GM19463 (cell line): ENCODE measurements around the gene SLC18A2.
"Not testable (repeated sequence)": the region's sequence is repeated elsewhere in the genome, so short reads cannot be mapped to it uniquely, and the experiment has no call there.

Source experiments
- ATAC-seq: cut with Tn5 transposase; IDR thresholded peaks from one replicate; pipeline ENCODE4 v1.9.1; 2021; ENCODE audit warnings: mild to moderate bottlenecking, moderate library complexity; ENCODE audit not compliant: unreplicated experiment

Gene SLC18A2

DNA sequence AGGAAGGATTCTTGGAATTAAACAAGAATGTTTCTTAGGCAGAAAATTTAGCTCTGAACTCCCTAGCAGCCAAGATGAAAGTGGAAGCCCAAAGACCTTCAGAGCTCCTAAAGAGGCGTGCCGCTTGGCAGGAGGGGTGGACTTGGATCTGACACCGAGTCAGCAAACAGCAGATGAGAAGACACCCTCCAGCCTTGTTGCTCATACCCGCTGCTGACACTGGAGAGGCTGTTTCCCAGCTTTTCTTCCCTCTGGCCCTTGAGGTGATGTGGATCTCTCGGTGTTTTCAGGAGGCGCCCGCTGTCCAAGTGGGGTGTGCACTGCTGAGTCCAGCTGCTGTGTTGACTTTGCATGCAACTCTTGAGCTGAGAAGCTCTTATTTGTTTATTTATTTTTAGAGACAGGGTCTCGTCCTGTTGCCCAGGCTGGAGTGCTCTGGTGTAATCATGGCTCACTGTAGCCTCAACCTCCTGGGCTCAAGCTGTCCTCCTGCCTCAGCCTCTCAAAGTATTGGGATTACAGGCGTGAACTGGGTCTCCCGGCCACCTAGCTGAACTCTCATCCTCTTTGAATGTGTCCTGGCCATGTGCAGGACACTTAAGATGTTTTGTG, 21.5 kb downstream of the SLC18A2 start:
- ATAC-seq, result no peak

GRCh38 chr10:117262903-117263293, 22.0 kb downstream of the SLC18A2 start:
- no peak for ATAC-seq

DNA sequence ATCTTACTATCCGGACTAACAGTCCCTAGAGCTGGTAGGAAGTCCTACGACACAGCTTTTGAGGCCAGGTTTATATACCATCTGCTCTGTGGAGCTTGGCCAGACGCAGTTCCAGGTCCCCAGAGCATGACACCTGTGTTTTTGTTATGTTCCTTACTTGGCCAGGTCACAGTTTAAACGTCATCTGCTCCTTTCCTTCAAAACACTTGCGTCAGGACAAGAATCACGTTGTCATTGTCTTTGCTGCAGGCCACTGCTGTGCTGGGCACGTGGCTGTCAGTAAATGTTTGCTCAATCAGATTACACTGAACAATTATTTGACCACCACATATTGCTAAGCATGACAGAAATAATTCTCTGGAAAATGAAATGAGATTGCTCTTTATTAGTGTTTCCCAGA, 23.9 kb downstream of the SLC18A2 start:
- no peak for ATAC-seq

- no peak for ATAC-seq
These were observed 25.5 kb downstream of the SLC18A2 start for GRCh38 chr10:117266400-117266799.

DNA sequence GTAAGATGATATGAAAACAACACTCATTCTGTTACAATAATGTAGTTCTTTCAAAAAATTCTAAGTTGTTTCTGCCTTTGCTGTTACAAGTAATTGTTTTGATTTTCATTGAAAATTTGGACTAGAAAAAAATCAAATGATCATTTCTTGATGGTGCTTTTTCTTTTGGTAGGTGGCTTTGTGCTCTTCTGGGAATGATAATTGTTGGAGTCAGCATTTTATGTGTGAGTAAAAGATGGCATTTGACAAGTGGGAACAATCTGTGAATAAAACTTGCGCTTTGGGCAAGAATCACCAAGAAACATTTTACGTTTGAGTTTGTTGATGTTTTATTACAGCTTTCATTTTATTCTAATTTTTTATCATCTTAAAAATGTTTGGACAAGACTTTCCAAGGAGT, 25.9 kb downstream of the SLC18A2 start:
- ATAC-seq, result no peak

DNA sequence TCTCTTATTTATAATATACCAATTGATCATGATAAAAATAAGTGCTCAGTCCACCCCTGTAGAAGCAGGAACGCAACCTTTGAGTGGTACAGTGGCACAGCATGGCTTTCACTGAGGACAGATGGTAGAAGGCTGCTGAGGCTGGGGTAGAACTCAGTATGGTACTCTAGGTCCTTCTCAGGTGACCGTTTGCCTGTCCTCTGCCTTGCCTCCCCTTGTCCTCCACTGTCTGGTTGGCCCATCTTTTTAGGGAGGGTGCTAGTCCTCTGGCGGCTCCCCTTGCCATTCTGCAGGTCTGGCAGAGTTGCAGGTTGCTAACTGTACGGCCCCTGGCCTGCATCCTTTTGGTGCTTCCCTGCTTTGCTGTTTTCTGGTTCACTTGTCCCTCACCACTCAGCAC, 27.3 kb downstream of the SLC18A2 start:
- ATAC-seq, result no peak

- no peak for ATAC-seq
These were observed 28.0 kb downstream of the SLC18A2 start for GRCh38 chr10:117268907-117269306.

DNA sequence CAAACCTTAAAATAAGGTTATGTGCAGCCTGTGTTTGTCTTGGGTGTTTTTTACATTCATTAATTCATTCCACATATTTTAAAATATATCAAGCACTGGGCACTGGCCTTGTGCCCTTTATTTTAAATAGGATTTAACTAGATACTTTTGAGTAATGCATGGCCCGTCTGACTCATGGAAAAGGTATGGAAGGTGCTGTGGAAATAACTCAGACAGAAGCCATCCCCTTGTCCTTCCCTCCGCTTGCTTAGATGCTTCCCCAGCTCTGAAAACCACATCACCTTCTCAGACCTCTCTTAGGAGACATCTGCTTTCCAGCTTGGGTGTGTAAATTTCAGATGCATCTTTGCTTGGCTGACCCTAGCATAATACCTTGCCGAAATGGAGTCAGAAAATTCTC, 30.5 kb downstream of the SLC18A2 start:
- ATAC-seq, result no peak

- ATAC-seq, result no peak
These were observed 31.5 kb downstream of the SLC18A2 start for GRCh38 chr10:117272195-117273076.

GRCh38 chr10:117273980-117274379, 33.1 kb downstream of the SLC18A2 start:
- no peak for ATAC-seq

GRCh38 chr10:117274509-117274908, 33.6 kb downstream of the SLC18A2 start:
- ATAC-seq, result no peak

GRCh38 chr10:117275121-117275520, 34.2 kb downstream of the SLC18A2 start:
- ATAC-seq, result no peak

- ATAC-seq, result no peak
These were observed 36.8 kb downstream of the SLC18A2 start for GRCh38 chr10:117277675-117278074.

GRCh38 chr10:117284716-117285494, 44.0 kb downstream of the SLC18A2 start:
- no peak for ATAC-seq

GRCh38 chr10:117290872-117291271, 50.0 kb downstream of the SLC18A2 start:
- not testable (repeated sequence) for ATAC-seq

DNA sequence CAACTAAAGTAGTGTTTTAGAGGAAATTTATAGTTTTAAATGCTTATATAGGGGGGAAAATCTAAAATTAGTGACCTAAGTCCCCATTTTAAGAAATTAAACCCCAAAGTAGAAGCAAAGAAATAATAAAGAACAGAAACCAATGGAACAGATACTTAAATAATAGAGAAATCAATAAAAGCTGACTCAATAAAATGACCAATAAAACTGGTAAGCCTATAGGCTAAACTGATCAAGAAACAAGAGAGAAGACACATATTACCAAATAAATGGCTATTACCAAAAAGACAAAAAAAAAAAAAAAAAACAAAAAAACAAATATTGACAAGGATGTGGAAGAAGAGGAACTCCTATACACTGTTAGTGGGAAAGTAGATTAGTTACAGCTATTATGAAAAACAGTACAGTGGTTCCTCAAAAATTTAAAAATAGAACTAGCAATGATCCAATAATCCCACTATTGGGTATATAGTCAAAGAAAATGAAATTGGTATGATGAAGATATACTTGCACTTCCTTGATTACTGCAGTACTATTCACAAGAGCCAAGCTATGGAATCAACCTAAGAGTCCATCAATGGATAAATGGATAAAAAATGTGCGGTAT, 53.2 kb downstream of the SLC18A2 start:
- no peak for ATAC-seq

DNA sequence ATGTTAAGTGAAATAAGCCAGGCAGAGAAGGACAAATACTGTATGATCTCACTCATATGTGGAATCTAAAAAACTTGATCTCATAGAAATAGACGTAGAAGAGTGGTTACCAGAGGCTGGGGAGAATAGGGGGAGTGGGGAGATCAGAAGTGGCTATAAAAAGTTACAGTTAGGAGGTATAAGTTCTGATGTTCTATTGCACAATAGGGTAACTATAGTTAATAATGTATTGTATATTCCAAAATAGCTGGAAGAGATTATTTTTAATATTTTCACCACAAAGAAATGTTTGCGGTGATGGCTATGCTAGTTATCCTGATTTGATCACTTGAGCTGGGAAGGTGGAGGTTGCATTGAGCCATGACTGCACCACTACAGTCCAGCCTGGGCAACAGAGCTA, 53.8 kb downstream of the SLC18A2 start:
- no peak for ATAC-seq

GRCh38 chr10:117298219-117298618, 57.3 kb downstream of the SLC18A2 start:
- no peak for ATAC-seq

GRCh38 chr10:117299435-117299834, 58.5 kb downstream of the SLC18A2 start:
- ATAC-seq, result no peak

DNA sequence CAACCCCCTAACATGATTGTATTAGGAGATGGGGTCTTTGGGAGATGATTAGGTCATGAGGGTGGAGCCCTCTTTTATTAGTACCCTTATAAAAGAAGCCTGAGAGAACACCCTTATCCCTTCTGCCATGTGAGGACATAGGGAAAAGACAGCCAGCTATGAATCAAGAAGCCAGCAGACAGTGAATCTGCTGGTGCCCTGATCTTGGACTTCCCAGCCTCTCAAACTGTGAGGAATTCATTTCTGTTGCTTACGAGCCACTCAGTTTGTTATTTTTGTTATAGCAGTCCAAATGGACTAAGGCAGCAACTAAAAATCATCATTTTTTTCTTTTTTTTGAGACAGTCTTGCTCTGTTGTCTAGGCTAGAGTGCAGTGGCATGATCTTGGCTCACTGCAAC, 59.8 kb downstream of the SLC18A2 start:
- no peak for ATAC-seq

DNA sequence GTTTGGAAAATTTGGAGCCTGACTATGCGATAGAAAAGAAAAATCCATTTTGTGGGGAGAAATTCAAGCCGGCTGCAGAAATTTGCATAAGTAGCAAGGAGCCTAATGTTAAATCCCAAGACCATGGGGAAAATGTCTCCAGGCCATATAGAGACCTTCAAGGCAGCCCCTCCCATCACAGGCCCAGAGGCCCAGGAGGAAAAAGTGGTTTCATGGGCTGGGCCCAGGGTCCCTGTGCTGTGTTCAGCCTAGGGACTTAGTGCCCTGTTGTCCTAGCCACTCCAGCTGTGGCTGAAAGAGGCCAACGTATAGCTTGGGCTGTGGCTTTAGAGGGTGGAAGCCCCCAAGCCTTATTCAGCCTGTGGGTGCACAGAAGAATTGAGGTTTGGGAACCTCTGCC, 62.5 kb downstream of the SLC18A2 start:
- ATAC-seq, result not testable (repeated sequence)
